Measurements from ENCODE around the gene CACNA1C.
"Not testable (repeated sequence)": the region's sequence is repeated elsewhere in the genome, so short reads cannot be mapped to it uniquely, and the experiment has no call there.

The CACNA1C gene

DNA sequence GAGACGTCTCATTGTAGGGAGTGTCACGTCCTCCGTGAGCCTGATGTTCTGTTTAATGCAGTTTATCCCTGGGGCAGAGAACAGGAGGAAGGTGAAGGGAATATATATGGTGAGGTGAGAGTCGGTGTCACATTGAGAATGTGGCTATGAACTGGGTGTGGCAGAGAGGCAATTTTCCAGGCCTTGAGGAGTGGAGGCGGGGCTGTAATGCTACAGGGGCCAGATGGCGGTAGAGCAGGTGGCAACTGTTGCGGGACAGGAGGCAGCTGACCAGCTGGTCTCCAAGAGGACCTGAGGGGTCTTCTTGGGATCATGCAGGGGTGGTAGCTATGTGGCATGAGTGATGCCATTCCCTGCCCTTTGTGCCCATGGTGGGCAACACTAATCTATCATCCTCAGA lies 59.6 kb downstream of the CACNA1C start:
- no peak for DNase-seq (ENCODE audit: low spot score)

GRCh38 chr12:2113119-2113912 lies 60.5 kb downstream of the CACNA1C start:
- no peak for DNase-seq (ENCODE audit: low spot score)

DNA sequence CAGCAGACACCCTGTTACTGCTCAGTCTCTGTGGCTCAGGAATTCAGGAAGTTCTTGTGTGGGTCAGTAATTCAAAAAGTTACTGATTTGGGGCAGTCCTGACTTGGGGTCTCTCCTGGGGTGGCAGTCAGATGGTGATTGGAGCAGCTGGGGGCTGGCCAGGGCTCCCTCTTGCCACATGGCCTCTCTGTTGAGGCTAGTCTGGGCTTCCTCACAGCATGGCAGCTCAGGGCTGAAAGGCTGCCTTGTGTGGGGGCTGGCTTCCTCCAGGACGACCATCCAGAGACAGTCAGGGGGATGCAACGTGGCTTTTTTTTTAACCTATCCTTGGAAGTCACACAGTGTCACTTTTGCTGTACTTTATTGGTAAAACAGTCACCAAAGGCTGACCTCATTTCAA lies 61.3 kb downstream of the CACNA1C start:
- DNase-seq (ENCODE audit: low spot score): no peak

GRCh38 chr12:2115101-2115845 lies 62.5 kb downstream of the CACNA1C start:
- DNase-seq (ENCODE audit: low spot score): no peak

GRCh38 chr12:2117541-2117940 lies 64.8 kb downstream of the CACNA1C start:
- no peak for DNase-seq (ENCODE audit: low spot score)

- DNase-seq (ENCODE audit: low spot score): peak; percentile 25
Observed at GRCh38 chr12:2118061-2118460, 65.3 kb downstream of the CACNA1C start.

DNA sequence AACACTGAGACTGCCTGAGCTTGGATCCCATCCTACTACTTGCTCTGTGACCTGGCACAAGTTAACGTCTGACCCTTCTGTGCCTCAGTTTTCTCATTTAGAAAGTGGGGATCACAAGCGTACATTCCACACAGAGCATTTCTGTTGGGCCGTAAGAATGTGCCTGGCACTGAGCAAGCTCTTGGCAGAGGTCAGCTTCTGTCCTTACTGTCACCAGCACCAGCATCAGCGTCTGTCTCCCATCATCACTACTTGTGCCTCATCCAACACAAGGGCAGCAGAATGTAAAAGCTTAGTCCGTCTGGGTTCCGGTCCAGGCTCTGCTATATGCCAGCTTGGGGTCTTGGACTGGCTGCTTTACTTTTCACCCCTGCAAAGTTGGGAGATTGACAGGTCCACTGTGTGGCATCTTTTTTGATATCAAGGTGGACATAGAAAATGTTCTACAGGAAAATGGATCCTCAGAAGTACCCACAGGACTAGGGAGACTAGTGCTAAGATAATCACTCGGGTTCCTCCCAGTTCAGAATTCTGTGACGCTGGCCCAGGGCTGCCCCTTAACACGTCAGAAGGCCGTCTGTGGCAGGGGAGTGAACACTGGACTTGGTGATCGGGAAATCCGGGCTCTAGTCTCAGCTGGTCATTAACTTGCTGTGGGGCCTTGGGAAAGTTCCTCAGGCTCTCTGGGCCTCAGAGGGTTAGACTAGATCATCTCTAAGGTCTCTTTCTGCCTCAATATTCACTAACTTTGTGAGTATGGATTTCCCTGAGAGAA lies 65.9 kb downstream of the CACNA1C start:
- DNase-seq (ENCODE audit: low spot score): no peak

DNA sequence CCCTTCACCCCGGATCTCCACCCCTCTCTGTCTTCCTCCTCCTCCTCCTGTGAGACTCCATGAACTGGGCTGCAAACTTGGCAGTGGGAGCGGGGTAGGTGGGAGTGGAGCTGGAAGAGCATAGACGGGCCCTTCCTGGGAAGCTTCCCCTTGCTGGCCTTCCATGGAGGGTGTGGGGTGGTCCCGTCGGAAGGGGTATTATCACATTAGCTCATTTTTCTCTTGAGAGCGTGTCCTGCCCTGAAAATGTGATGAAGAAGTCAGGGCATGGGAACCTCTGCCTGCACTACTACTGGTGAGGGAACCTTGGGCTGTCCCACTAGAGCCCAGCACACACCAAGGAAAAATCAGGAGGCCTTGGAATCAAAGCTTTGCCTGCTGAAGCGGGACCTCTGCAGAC lies 66.5 kb downstream of the CACNA1C start:
- no peak for DNase-seq (ENCODE audit: low spot score)

DNA sequence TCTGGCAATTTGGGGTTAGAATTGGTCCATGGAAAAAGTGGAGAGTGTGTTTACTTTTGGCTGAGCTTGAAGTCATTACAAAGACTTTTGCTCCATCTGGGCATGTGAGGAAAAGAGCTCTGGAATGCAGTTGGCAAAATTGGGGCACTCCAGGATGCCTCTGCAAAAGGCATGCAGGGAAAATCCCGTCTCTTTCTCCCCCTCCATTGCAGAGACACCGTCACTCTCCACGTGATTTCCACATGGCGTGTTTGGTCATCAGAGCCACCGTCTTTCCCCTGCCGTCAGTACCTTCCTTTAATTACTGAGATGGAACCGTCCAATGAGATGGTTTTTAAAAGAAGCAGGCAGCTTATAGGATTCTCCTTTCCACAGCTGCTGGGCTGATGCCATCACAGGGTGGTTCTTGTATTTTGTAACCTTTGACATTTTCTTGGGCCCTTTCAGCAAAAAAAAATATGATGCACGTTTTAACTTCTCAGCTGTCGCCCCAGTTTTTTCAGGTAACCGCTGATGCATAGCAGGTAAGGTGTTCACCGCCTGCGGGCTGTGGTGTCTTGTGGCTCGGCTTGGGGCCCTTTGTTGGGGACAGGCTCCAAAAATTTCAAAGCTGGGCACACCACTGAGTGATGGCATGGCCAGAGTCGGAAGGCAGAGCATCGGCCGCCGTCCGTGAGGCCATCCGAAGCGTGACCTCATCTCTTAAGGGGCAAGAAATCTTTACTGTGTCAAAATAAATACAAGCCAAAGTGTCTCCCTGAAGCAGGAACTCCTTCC lies 68.4 kb downstream of the CACNA1C start:
- no peak for DNase-seq (ENCODE audit: low spot score)

GRCh38 chr12:2124466-2125023 lies 71.8 kb downstream of the CACNA1C start:
- DNase-seq (ENCODE audit: low spot score): no peak

DNA sequence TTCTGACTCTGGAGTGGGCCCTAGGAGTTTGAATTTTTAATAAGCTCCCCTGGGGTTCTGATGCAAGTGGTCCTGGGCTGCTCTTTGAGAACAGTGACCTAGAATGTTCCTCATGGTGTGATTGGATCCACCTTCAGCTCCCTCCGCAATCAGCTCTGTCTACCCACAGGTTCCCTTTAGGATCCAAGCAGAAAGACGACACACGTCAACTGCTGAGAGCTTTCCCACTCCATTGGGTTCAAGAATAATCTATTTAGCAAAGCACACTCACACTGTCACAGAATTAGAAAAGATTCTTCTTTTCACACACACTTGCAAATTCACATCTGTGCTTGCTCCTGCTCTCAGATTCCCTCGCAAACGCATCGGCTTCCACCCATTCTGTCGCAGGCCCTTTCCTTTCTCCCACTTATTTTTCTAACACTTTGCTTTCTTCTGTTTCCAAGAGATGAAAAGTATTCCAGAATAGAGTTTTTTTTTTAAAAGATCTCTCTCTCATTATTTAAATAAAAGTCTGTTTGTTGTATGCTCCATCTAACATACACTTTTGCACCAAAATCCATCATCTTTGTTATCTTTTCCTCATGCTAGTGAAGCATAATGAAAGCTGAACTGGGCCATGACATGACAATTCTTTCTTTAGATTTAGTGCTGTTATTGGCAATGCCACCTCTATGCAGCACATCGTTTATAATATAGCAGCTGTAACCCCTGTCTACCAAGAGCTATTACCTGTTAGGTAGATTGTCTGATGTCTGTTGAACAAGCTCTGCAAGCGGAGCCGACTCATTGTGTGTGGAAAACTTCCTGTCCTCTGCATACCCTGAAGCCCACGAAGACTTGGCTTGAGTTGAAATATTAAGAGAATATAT lies 73.1 kb downstream of the CACNA1C start:
- DNase-seq (ENCODE audit: low spot score): no peak

DNA sequence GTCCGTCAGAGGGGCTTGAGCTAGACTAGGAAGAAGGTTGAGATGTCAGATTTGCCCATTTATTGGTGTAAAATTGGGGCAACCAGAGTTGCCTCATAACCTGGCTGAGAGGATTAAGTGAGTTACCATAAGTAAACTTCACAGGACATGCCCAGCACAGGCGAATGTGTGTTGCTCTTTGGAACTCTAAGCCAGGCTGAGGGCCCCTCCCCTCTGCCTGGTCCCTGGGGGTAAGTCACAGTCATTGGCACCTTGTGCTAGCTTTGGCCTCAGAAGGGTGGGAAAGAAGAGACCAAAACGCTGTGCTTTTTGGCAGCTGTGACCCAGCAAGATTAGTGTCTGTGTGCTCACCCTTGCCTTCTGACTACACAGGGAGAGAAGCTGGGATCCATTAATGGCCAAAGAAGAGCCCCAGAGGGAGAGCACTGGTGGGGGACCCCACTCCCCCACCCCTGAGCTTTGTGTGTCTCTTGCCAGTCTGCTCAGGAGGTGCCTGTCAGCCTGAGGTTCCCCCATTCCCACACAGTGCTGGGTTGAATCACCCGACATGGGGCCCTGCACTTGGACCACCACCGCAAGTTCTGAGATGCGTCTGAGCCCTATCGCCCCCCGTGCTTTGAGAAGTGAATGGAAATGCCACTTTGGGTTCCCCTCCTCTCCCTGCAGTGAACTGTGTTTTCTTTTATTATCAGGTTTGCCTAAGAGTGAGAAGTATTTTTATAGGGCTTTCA lies 74.1 kb downstream of the CACNA1C start:
- DNase-seq (ENCODE audit: low spot score): no peak

- no peak for DNase-seq (ENCODE audit: low spot score)
Observed at GRCh38 chr12:2129076-2129475, 76.3 kb downstream of the CACNA1C start.

DNA sequence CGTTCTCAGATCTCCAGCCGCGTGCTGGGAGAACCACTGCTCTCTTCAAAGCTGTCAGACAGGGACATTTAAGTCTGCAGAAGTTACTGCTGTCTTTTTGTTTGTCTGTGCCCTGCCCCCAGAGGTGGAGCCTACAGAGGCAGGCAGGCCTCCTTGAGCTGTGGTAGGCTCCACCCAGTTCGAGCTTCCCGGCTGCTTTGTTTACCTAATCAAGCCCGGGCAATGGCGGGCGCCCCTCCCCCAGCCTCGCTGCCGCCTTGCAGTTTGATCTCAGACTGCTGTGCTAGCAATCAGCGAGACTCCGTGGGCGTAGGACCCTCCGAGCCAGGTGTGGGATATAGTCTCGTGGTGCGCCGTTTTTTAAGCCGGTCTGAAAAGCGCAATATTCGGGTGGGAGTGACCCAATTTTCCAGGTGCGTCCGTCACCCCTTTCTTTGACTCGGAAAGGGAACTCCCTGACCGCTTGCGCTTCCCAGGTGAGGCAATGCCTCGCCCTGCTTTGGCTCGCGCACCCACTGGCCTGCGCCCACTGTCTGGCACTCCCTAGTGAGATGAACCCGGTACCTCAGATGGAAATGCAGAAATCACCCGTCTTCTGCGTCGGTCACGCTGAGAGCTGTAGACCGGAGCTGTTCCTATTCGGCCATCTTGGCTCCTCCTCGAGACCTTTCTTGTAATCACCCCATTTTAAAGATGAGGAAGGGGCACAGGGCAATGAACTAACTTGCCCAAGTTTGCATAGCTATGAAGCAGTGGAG lies 83.1 kb downstream of the CACNA1C start:
- not testable (repeated sequence) for DNase-seq (ENCODE audit: low spot score)

DNA sequence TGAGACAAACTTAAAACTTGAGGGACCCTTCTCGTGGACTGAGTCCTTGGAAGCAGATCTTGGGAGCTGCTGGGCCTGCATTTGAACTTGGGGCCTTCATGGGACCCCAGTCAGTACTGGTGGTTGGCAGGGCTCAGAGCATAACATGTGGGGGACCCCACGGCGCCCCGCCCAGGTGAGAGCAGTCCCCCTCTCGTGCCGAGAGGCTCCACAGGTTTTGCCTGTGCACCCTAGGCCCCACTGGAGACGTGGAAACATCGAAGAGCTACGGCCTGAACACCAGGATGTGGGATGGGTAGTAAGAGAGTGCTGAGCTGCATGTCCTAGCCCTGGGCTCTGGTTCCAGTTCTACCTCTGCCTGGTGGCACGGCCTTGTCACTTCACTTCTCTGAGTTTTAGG lies 84.1 kb downstream of the CACNA1C start:
- DNase-seq (ENCODE audit: low spot score): no peak

DNA sequence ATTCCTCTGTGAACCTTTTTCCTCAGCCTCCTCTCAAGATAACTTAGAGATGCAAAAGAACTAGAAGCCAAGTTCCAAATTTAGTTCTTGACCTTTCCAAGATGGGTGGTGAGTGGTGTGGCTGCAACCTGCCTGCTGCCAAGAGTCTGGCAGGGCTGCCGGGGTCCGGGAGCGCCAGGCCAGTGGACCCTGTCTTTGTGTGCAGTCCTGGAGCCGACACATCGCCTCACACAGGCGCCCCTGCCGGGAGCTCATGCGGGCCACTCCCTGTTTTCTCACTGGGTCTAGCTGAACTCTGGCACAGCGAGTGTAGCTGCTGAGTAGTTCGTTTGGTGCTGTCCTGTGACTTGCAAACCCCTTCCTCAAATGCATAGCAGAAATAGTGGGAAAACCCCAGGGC lies 84.9 kb downstream of the CACNA1C start:
- no peak for DNase-seq (ENCODE audit: low spot score)

- no peak for DNase-seq (ENCODE audit: low spot score)
Observed at GRCh38 chr12:2138294-2138693, 85.5 kb downstream of the CACNA1C start.

- no peak for DNase-seq (ENCODE audit: low spot score)
Observed at GRCh38 chr12:2138871-2139308, 86.1 kb downstream of the CACNA1C start.

DNA sequence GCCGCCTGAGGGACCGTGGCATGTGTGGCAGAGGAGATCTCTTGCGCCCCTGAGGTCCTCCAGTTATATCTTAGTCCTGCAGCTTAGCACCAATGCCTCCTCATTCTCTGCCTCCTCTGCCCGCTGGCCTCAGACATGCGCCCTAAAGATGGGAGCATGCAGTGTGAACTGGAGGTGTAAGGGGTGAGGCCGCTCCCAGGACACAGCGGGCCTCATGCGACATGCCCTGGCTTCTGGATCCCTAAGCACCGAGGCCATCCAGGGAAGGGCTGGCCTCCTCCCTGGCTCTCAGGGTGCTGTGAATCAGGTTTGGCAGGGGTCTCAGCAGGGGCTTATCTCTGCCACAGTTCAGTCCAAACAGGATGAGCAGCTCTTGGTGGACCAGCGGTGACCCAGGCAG lies 86.9 kb downstream of the CACNA1C start:
- DNase-seq (ENCODE audit: low spot score): no peak

Measured in NAMALWA (cell line).